K562 (cell line): Measurements from ENCODE around the gene LIN7A. TPM values are rescaled to one million over a fixed set of nuclear protein-coding genes. Genes with fewer than 3 reads are reported as not detected.

ENCODE experiments used
- ATAC-seq: fragments of 200-7000 bp; cut with Tn5 transposase; 3 replicates; pipeline ENCODE4 v1.9.1; 2020; ENCODE audit warnings: moderate library complexity
- BruUV-seq: library from RNA; stranded (reverse); fragments of 400-500 nt; replicated peaks from 2 replicates; lab custom pipeline; 2021; lab: Mats Ljungman, UMichigan
- CTCF ChIA-PET: fragments of 300-600 bp; formaldehyde crosslinking; extraction: SDS; loops from one replicate; lab custom pipeline; 2021; ENCODE audit warnings: low intra/inter-chr PET ratio; lab: Yijun Ruan, JAX
- POLR2A ChIA-PET: fragments of 300-600, 350-650 bp; sonication (Branson Sonifier 250); formaldehyde crosslinking; extraction: SDS; loops from one replicate; lab custom pipeline; 2021; ENCODE audit warnings: antibody characterized with exemption, inconsistent platforms; lab: Yijun Ruan, JAX
- DNase-seq, 4 experiments: peaks; one replicate each; pipeline versions ENCODE4 v3.0.0 to v3.0.0-alpha.2; 2011 to 2018; ENCODE audit warnings: low spot score in 3 of 4, mixed read lengths in 3 of 4; ENCODE audit errors: extremely low read depth in 1 of 4
- FAIRE-seq: peaks from 2 replicates; lab custom pipeline; 2011; peaks lifted over from hg19 to GRCh38; lab: Jason Lieb, UNC
- H2AFZ ChIP-seq: 2 replicates; pipeline ENCODE4 v1.6.0; 2011; ENCODE audit warnings: low read depth, low read length, control low read depth, inconsistent platforms
- H3K27ac ChIP-seq: fragments of 200-600 bp; 3 replicates; pipeline ENCODE4 v1.8.0; 2011; ENCODE audit warnings: low read depth, mild to moderate bottlenecking, control low read depth, inconsistent platforms, low read length, moderate library complexity, mixed read lengths; ENCODE audit errors: extremely low read depth
- H3K27me3 ChIP-seq, 2 experiments: fragments of 300-600 bp in 1 of 2; 2 replicates in 1 of 2; 3 replicates in 1 of 2; pipeline versions ENCODE4 v1.6.0 to v1.8.0; 2011; ENCODE audit warnings: inconsistent platforms in 2 of 2, low read length in 2 of 2, mild to moderate bottlenecking in 1 of 2, mixed read lengths in 1 of 2, moderate library complexity in 1 of 2; ENCODE audit not compliant: control insufficient read depth in 2 of 2, insufficient read depth in 2 of 2
- H3K36me3 ChIP-seq: fragments of 300-600 bp; 3 replicates; pipeline ENCODE4 v1.8.0; 2011; ENCODE audit warnings: mild to moderate bottlenecking, low read length, inconsistent platforms; ENCODE audit not compliant: control insufficient read depth, insufficient read depth
- H3K4me1 ChIP-seq, 2 experiments: fragments of 200-600 bp in 1 of 2; replicated peaks in 1 of 2; 2 replicates in 1 of 2; 3 replicates in 1 of 2; pipeline versions ENCODE4 v1.5.1 to v1.8.0; 2011; ENCODE audit warnings: inconsistent platforms in 2 of 2, low read length in 2 of 2, mild to moderate bottlenecking in 1 of 2, mixed read lengths in 1 of 2, moderate library complexity in 1 of 2; ENCODE audit not compliant: control insufficient read depth in 2 of 2, insufficient read depth in 2 of 2
- H3K4me2 ChIP-seq: 2 replicates; pipeline ENCODE4 v1.6.1; 2011; ENCODE audit warnings: low read length, control low read depth, inconsistent platforms, mixed read lengths; ENCODE audit not compliant: insufficient read depth
- H3K4me3 ChIP-seq: fragments of 200-600 bp; sonication (generic), shearing (Covaris generic); 2 replicates; pipeline ENCODE4 v1.5.1; 2016; ENCODE audit warnings: control low read depth, inconsistent platforms
- H3K79me2 ChIP-seq: fragments of 200-600 bp; 3 replicates; pipeline ENCODE4 v1.8.0; 2011; ENCODE audit warnings: low read length, inconsistent platforms; ENCODE audit not compliant: control insufficient read depth, insufficient read depth
- H3K9ac ChIP-seq, 2 experiments: 2 replicates each; pipeline versions ENCODE4 v1.6.0 to v1.6.1; 2011; ENCODE audit warnings: low read depth in 2 of 2, low read length in 2 of 2, control low read depth in 1 of 2, inconsistent platforms in 1 of 2, mild to moderate bottlenecking in 1 of 2, mixed read lengths in 1 of 2; ENCODE audit not compliant: insufficient read depth in 1 of 2
- H3K9me1 ChIP-seq: one replicate; pipeline ENCODE4 v1.6.0; 2011; ENCODE audit warnings: inconsistent platforms, mild to moderate bottlenecking, low read length, moderate library complexity; ENCODE audit not compliant: control insufficient read depth, insufficient read depth
- H3K9me3 ChIP-seq: replicated peaks from 2 replicates; pipeline ENCODE4 v1.5.1; 2011; ENCODE audit warnings: low read depth, low read length, inconsistent platforms; ENCODE audit not compliant: control insufficient read depth, insufficient read depth
- H4K20me1 ChIP-seq: replicated peaks from 2 replicates; pipeline ENCODE4 v1.6.1; 2011; ENCODE audit warnings: low read length, inconsistent platforms, mixed read lengths; ENCODE audit not compliant: control insufficient read depth, insufficient read depth
- C11orf30 ChIP-seq: fragments of 450-650 bp; IDR thresholded peaks from 2 replicates; pipeline ENCODE4 v1.6.1; 2016; ENCODE audit warnings: low read depth, mild to moderate bottlenecking
- CLOCK ChIP-seq: fragments of 250-450 bp; sonication (Bioruptor Pico); IDR thresholded peaks from 2 replicates; pipeline ENCODE4 v1.4.0; 2020; ENCODE audit warnings: mild to moderate bottlenecking, moderate library complexity, borderline replicate concordance
- E2F5 ChIP-seq: sonication (generic); formaldehyde crosslinking; IDR thresholded peaks from 2 replicates; pipeline ENCODE4 v1.8.0; 2022; ENCODE audit warnings: mild to moderate bottlenecking, missing genetic modification reagents
- ELF4 ChIP-seq: fragments of 450-650 bp; formaldehyde crosslinking; IDR thresholded peaks from 2 replicates; pipeline ENCODE4 v1.4.0; 2022; ENCODE audit warnings: missing genetic modification characterization
- HNRNPLL ChIP-seq: fragments of 200-400 bp; formaldehyde crosslinking; IDR thresholded peaks from 2 replicates; pipeline ENCODE4 v1.6.1; 2017; ENCODE audit warnings: low read length, low read depth, mild to moderate bottlenecking; ENCODE audit not compliant: poor library complexity, severe bottlenecking
- KAT8 ChIP-seq: fragments of 450-650 bp; IDR thresholded peaks from 2 replicates; pipeline ENCODE4 v1.6.1; 2016; ENCODE audit warnings: low read depth, mild to moderate bottlenecking
- NFE2 ChIP-seq: IDR thresholded peaks from 2 replicates; pipeline ENCODE4 v1.6.1; 2014; ENCODE audit warnings: antibody characterized with exemption, low read depth
- NONO ChIP-seq, 2 experiments: fragments of 200-400 bp in 1 of 2; fragments of 450-650 bp in 1 of 2; formaldehyde crosslinking in 1 of 2; IDR thresholded peaks; 2 replicates each; pipeline ENCODE4 v1.6.1; 2017; ENCODE audit warnings: low read depth in 2 of 2, mild to moderate bottlenecking in 2 of 2, moderate library complexity in 2 of 2, low read length in 1 of 2
- PCBP1 ChIP-seq: fragments of 200-400 bp; formaldehyde crosslinking; IDR thresholded peaks from 2 replicates; pipeline ENCODE4 v1.6.1; 2018; ENCODE audit warnings: mild to moderate bottlenecking, low read depth, low read length; ENCODE audit not compliant: poor library complexity, severe bottlenecking
- RB1 ChIP-seq: fragments of 450-650 bp; IDR thresholded peaks from 2 replicates; pipeline ENCODE4 v1.6.1; 2017; ENCODE audit warnings: low read depth, mild to moderate bottlenecking
- RFX1 ChIP-seq: fragments of 450-650 bp; IDR thresholded peaks from 2 replicates; pipeline ENCODE4 v1.6.1; 2016; ENCODE audit warnings: mild to moderate bottlenecking, moderate library complexity
- SAFB2 ChIP-seq: fragments of 200-400 bp; formaldehyde crosslinking; IDR thresholded peaks from 2 replicates; pipeline ENCODE4 v1.6.1; 2018; ENCODE audit warnings: borderline replicate concordance, low read length, low read depth, moderate library complexity; ENCODE audit not compliant: severe bottlenecking
- SMAD3 ChIP-seq: fragments of 450-650 bp; formaldehyde crosslinking; conservative IDR thresholded peaks from 2 replicates; pipeline ENCODE4 v1.4.0; 2020; ENCODE audit warnings: mild to moderate bottlenecking
- SMC3 ChIP-seq: conservative IDR thresholded peaks from 2 replicates; pipeline ENCODE4 v1.6.1; 2011; ENCODE audit warnings: low read depth, low read length, improper control_type of control experiment; ENCODE audit not compliant: insufficient read depth
- SUPT5H ChIP-seq: fragments of 450-650 bp; IDR thresholded peaks from 2 replicates; pipeline ENCODE4 v1.6.1; 2016
- TCFL5 ChIP-seq: fragments of 250-450 bp; sonication (Bioruptor Pico); conservative IDR thresholded peaks from 2 replicates; pipeline ENCODE4 v1.6.1; 2021; ENCODE audit warnings: mild to moderate bottlenecking, moderate library complexity, matching md5 sums
- TFAM ChIP-seq: fragments of 250-450 bp; sonication (Bioruptor Pico); conservative IDR thresholded peaks from 2 replicates; pipeline ENCODE4 v1.5.0; 2021; ENCODE audit warnings: mild to moderate bottlenecking, moderate library complexity
- ZNF217 ChIP-seq: sonication (generic); formaldehyde crosslinking; IDR thresholded peaks from 2 replicates; pipeline ENCODE4 v1.8.0; 2022; ENCODE audit warnings: mild to moderate bottlenecking, missing genetic modification reagents
- ZNF584 ChIP-seq: fragments of 200-800 bp; sonication (Bioruptor generic); IDR thresholded peaks from 2 replicates; pipeline ENCODE4 v1.6.1; 2016; ENCODE audit warnings: low read depth, mild to moderate bottlenecking, missing genetic modification characterization, missing compliant biosample characterization
- WGBS: fragments of 100-300 bp; shearing (Covaris generic); methylation state at CpG from one replicate; pipeline ENCODE4 v1.1.6; 2016; ENCODE audit warnings: low coverage, mixed read lengths; ENCODE audit not compliant: insufficient coverage; ENCODE audit errors: missing lambda C conversion rate; 5-methylcytosine and 5-hydroxymethylcytosine counted together
- in situ Hi-C: fragments of 300-500 bp; cut with MboI; formaldehyde crosslinking; loops from 4 replicates; pipeline ENCODE4 v1.15.0; 2018; ENCODE audit warnings: inconsistent platforms, mixed read lengths
- intact Hi-C: fragments of 100-400 bp; cut with micrococcal nuclease; formaldehyde crosslinking; loops from 2 replicates; pipeline ENCODE4 v1.14.2; 2022
- polyA plus RNA-seq, 8 experiments: library from polyadenylated mRNA; depleted of rRNA in 4 of 8; stranded (reverse) in 5 of 8; unstranded in 3 of 8; fragments of >200 nt; fragmentation: Nextera tagmentation in 2 of 8; fragmentation: Illumina TruSeq in 1 of 8; extraction: Ambion mirVana in 2 of 8; extraction: Trizol in 1 of 8; gene quantifications; 2 replicates each; pipeline versions ENCODE4 v1.2.1 to v1.2.3, GENCODE V29; 2011 to 2014; ENCODE audit warnings: inconsistent platforms in 1 of 8, missing spikeins in 1 of 8
- total RNA-seq, 7 experiments: library from RNA; depleted of rRNA in 6 of 7; stranded (reverse); fragments of >200 nt in 6 of 7; fragmentation: Illumina TruSeq in 2 of 7; extraction: Trizol in 2 of 7; gene quantifications; 2 replicates each; pipeline versions ENCODE4 v1.2.1 to v1.2.3, GENCODE V29; 2011 to 2021; ENCODE audit warnings: low replicate concordance in 1 of 7

LIN7A gene
- total and polyA plus RNA-seq, 9 of the 15 experiments (the other 6 are each of a cell fraction or from before 2014, with no cell fraction given) = not detected

- no TSS peak for BruUV-seq
- no peak overlapping the region for H3K27ac ChIP-seq
- in situ Hi-C loops = no loop called here
- H3K36me3 ChIP-seq = no peaks in the 10 kb centered on the region
- H3K4me1 ChIP-seq = no peaks in the 10 kb centered on the region
- H3K27me3 ChIP-seq = no peaks in the 10 kb centered on the region
- no peak for ATAC-seq
- TF ChIP-seq ZNF217 = no peak
- TF ChIP-seq ZNF584 = no peak
- no peak for TF ChIP-seq HNRNPLL
- no peak for TF ChIP-seq SUPT5H
- no peak for TF ChIP-seq SAFB2
- TF ChIP-seq PCBP1 = no peak
- TF ChIP-seq KAT8 = no peak
- no peak for TF ChIP-seq RFX1
- TF ChIP-seq RB1 = no peak
- TF ChIP-seq NFE2 = no peak
- no peak for TF ChIP-seq TFAM (CRISPR knock-in tag)
- no peak for TF ChIP-seq E2F5
- TF ChIP-seq CLOCK (CRISPR knock-in tag) = no peak
- no peak for TF ChIP-seq SMC3
- no peak for TF ChIP-seq ELF4 (CRISPR knock-in tag)
- no peak for TF ChIP-seq C11orf30
- TF ChIP-seq TCFL5 (CRISPR knock-in tag) = no peak
- TF ChIP-seq SMAD3 (CRISPR knock-in tag) = no peak
- TF ChIP-seq NONO (IDR thresholded peaks at IDR 0.05; ENCODE audit: low read depth in 2 of 2, low read length in 1 of 2) = no peak
- TF ChIP-seq, all 486 proteins: peak for 0
- Histone ChIP-seq H4K20me1 (no peaks in the 10 kb centered on the region), H3K79me2 (no peaks in the 10 kb centered on the region), H3K9me1 (no peaks in the 10 kb centered on the region), H3K9ac (no peak overlapping the region), H3K4me2 (no peak overlapping the region), H2AFZ (no peak overlapping the region), H3K9me3 (0 out of 2 replicates have a peak, but pooled peaks cover 8% of the 10 kb centered on the region), H3K4me3 (no peak overlapping the region)
- WGBS = 0% methylated on average over 3 of the region's 3 CpGs
- no peak for FAIRE-seq
- ChIA-PET POLR2A (interaction anchor here (0.6 kb wide), 1 partner anchor 81 kb away, joined by 3 read pairs; no protein-coding TSS in a partner anchor), CTCF (no interaction called here)
- no peak for DNase-seq
- intact Hi-C loops = no loop called here
Measured at GRCh38 chr12:80979251-80979650, 41.5 kb upstream of the LIN7A start.
